NCI-H1105 treated with DMSO at 0.1 percent for 48 hours (cell line): ENCODE measurements around the gene OPHN1.
"Not testable (repeated sequence)": the region's sequence is repeated elsewhere in the genome, so short reads cannot be mapped to it uniquely, and the experiment has no call there.

Source experiments
- DNase-seq: peaks from one replicate; lab custom pipeline; 2025; lab: John Stamatoyannopoulos, UW

Gene OPHN1

DNA sequence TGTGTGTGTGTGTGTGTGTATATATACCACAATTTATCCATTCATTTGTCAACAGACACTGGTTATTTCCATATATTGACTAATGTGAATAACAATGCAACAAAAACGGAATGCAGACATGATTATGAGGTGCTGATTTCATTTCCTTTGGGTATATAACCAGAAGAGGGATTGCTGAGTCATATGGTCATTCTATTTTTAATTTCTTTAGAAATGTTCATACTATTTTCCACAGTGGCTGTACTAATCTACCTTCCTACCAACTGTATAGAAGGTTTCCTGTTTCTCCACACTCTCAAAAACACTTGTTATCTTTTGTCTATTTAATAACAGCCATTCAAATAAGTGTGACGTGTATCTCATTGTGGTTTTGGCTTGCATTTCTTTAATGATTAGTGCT lies 269.9 kb downstream of the OPHN1 start:
- DNase-seq, result no peak

DNA sequence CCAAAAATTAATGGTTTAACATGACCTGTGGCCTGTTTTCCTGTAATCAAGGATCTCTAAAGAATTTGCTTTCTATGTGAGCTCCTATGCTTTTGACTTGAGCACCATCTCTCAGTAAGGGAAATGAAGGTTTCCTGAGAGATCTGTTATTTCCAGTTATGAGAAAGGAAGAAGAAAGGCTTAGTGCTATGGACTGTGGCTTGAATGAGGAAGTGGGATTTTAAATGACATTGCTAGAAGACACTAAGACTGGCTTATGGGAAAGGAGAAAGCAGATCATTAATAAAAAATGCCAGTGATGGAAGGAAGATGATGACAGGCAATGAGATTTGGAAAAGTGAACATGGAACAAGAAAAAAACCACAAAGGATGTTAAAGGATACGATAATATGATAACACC lies 285.4 kb downstream of the OPHN1 start:
- no peak for DNase-seq

DNA sequence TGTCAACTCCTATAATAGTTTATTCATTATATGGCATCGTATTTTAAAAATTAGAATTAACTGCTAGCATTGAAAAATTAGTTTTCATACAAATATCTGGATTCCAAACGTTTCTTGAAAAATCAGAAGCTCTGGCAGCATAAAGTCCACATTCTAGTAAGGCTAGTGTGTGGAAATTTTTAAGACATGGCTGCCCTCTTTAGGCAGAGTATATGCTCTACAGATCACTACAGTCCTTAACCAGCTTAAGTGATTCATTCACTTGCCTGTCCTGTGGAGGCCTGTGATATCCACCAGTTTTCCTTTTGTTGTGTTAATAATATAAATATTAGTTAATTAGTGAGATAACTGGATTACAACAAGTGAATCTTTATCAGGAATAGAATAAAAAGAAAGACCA lies 287.2 kb downstream of the OPHN1 start:
- DNase-seq, result peak; percentile 0

DNA sequence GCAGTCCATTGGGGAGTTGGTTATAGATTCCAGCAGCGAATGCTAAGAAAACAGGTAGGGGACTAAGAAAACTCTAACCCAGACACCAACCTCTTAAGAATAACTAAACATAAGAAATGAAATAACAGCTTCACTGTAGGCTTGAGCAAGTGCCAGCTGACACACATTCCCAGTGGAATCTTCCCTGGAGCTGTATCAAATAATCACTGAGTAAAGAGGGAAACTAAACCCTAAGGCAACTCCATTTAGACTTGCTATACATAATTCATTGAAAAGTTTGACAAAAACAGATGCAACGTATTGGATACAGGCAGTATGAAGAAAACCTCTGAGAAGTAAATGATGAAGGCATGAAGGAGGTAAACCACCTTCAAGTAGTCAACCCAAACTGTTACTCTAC lies 293.5 kb downstream of the OPHN1 start:
- DNase-seq, result no peak

DNA sequence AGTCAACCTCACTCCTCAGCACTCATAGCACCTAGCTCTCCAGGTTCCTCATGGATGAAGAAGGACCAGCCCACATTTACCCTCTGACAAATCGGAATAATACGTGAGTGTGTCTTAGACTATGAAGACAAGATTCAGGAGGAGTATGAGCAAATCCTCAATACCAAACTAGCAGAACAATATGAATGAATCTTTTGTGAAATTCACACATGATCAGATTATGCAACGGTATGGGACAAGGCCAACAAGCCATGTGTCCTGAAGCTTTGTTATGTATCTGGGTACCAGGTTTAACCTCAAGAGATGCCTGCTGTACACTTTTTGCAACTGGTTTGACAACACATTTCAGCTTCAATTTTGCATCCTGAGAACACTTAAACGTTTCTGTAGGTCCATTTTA lies 300.1 kb downstream of the OPHN1 start:
- no peak for DNase-seq

DNA sequence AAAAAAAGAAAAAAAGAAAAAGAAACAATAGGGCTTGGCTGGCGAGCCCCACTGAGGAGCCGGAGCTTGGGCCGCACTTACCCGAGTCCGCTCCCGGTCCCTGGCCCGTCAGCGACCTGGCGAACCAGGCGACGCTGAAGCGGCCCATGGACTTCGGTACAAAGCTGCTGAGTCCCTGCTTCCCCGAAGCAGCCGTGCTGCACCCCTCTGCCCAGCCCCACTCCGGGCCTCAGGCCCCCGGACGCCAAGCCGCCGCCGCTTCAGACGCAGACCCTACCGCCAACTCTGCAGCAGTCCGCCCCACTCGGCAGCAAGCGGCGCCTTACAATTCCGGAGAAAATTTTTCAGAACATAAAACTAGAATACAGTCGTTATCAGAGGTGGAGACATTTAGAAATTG lies 300.5 kb downstream of the OPHN1 start:
- DNase-seq, result no peak

DNA sequence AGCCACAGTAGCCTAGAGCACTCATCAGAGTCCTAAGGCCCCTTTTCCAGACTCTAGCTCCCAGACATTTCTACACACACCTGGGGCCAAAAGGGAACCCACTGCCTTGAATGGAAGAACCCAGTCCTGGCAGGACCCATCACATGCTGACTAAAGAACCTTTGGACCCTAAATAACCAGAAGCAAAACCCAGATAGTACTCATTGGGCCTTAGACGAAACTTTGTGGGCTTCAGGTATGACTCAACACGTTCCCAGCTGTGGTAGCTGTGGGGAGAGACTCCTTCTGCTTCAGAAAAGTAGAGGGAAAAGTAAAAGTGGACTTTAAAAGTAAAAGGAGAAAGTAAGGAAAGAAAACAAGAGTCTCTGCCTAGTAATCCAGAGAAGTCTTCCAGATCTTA lies 311.5 kb downstream of the OPHN1 start:
- DNase-seq, result no peak

DNA sequence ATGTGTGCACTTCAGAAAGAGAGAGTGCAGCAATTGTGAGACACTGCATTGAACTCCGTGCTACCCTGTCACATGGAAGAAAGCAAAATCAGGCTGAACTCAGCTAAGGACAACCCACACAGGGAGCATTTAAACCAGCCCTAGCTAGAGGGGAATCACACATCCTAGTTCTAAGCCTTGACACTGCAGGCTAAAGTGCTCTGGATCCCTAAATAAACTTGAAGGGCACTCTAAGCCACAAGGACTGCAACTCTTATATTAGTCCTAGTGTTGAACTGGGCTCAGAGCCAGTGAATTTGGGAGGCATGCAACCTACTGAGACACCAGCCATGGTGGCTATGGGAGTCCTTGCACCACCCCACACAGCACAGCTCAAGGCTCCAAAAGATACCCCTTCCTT lies 311.9 kb downstream of the OPHN1 start:
- DNase-seq, result no peak

DNA sequence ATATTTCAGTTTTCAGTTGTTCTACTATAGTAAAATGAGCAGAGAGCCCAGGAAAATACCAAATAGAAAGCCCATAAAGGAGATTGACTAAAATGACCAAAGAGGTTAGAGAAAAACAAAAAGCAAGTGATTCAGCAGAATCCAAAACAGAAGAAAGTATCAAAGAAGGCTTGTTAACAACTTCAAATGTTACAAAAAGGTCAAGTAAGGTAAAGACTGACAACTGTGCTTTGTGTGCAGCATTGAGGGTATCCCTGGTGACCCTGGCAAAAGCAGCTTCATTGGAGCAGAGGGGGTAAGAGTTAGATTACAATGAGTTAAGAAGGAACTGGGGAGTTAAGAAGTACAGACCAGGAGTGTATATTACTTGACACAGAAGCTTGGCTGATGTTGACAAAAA lies 317.9 kb downstream of the OPHN1 start:
- DNase-seq, result no peak

DNA sequence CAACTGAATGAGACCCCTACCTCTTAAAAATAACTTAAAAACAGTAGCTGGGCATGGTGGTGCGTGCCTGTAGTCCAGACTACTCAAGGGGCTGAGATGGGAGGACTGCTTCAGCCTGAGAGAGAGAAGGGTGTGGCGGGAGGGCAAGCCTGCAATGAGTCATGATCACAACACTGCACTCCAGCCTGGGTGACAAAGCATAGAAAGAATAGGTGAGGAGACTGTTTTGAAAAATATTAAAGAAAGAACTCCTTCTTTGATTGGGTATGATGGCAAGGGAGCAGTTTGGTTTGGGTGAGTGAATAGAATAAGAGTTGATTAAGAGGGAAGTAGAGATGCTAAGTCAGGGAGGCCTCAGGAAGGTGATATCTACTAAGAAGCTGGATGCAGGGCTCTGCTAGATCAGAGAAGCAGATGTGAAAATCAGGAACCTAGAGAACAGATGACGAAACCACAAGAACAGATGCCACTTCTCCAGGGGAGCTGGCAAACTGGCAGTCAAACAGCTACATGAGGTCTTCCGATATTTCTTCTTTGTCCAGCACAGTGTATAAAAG lies 318.6 kb downstream of the OPHN1 start:
- no peak for DNase-seq

DNA sequence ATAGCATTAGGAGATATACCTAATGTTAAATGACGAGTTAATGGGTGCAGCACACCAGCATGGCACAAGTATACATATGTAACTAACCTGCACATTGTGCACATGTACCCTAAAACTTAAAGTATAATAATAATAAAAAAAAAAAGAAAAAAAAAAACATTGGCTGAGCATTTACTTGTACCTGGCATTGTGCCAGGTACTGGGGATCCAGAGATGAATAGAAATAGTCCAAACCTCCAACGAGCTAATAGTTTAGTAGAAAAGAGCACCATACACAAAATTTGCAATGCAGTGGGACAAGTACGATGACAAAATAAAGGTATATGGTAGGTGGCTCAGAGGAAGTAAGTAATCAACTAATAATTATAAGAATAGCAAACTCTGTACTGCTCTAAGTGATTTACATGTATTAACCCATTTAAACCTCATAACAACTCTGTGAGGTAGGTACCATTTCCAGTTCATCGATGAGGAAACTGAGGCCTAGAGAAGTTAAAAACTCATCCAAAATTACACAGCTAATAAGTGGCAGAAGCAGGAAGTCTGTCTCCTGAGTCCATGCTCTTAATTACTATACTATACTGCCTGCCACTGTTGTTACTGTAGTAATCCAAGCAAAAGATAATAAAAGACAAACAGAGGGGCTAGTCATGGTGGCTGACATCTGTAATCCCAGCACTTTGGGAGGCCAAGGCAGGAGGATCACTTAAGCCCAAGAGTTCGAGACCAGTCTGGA lies 319.3 kb downstream of the OPHN1 start:
- no peak for DNase-seq

DNA sequence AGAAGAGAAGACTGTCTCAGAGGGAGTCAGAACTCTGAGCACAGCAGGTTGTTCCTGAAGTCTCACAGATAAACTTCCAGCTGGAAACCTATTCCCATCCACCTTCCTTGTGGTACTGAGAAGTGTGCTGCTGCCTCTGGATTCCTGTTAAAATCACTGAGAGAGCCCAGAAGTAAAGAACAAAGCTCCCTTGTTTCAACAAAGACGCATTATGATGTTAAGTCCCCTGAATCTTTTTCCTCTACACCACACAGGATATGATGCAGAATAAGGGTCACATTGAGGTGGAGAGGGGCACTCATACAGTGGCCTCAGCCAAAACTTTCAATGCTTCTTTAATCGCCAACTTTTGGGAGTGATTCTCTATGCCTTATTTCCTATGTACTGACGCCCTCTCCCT lies 321.0 kb downstream of the OPHN1 start:
- no peak for DNase-seq

DNA sequence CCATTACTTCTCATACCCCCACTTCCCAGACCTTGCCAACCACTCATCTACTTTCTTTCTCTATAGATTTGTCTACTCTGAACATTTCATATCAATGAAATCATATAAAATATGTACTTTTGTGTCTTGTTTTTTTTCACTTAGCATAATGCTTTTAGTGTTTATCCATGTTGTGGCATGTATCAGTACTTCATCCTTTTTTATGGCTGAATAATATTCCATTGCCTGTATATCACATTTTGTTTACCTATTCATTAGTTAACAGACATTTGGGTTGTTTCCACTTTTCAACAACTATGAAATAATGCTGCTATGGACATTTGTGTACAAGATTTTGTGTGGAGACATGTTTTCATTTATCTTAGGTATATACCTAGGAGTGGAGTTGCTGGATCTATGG lies 324.1 kb downstream of the OPHN1 start:
- DNase-seq, result no peak

DNA sequence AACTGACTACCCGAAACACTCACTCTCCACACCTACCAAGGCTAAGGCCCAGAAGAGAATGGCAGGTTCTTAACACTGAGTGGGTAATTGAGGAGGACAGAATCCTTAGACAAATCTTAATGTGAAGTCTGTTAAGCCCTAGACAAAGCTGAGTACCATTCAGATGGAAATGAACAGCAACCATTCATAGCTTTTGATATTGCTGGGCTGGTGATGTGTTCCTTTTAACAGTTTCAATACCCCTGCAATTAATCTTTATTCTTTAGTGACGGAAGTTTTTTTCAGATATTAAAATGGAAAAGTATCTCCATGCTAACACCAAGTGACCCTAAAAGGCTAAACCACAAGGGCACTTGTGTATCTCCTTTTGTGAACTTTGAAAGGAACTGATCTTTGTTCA lies 334.9 kb downstream of the OPHN1 start:
- no peak for DNase-seq

DNA sequence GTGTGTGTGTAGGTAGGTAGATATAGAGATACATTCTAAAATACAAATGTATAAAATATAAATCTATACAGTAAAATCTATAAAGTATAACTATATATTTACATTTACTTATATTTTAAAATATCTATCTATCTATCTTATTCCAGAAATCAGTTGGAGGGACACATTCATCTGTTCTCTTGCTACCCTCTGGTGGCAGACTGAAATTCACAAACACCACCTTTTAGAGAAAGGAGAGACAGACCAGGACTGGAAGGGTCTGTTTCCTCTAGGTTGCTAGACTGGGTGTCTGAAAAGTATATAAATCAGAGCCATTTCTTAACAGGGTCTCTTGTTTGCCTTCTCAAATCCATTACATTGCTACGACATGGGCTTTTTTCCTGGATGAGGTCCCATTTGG lies 343.0 kb downstream of the OPHN1 start:
- no peak for DNase-seq

DNA sequence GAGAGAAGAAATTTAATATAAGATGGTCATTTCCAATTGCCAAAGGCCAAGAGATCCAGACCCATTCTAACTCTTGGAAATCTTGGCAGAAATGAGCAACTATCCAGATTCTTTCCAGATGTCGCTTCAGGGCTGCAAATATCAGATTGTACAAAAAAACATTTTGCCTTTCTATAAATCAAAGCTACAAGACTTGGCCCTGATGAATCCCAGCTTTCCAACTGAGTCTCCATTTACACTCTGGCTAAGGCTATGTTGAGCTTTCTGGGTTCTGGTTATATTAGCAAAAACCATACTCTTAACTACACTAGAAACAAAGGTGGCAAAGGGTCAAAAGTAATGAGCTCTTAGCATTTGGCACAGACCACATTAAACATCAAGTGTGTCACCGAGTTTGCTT lies 345.8 kb downstream of the OPHN1 start:
- no peak for DNase-seq

DNA sequence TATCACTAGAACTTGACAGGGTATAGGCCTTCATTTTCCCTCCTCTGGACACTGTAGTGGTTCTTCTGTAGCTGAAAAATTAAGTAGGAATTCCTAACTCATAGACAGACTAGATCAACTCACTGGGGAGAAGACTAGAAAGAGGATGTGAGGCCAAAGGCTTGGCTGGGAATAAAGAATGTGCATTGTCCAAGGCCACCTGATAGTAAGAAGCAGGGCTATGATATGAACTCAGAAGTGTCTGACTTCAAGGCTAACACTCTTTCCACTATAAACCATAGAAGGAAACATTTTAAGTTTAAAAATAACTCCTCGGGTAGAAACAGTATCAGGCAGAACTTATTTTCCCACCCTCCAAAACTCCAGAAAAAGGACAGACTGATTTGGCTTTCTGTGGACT lies 346.6 kb downstream of the OPHN1 start:
- DNase-seq, result no peak

DNA sequence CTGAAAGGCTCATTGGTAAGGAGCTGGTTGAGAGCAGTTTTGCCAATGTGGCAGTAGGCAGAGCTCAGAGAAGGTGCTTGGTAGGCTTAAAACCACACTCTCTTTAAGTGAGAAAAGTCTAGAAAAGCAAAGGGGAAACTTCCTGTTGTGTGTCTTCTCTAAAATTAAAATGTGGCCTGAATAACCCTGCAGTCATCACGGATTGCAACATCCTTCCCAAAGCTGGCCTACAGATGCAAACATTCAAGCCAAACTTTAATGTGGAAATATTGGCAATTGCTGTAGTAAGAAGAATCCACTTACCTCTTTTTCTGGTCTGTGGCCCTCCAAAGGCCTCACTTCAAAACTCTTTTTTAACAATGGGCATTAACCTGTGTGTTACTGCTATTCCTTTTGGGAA lies 348.5 kb downstream of the OPHN1 start:
- DNase-seq, result no peak

DNA sequence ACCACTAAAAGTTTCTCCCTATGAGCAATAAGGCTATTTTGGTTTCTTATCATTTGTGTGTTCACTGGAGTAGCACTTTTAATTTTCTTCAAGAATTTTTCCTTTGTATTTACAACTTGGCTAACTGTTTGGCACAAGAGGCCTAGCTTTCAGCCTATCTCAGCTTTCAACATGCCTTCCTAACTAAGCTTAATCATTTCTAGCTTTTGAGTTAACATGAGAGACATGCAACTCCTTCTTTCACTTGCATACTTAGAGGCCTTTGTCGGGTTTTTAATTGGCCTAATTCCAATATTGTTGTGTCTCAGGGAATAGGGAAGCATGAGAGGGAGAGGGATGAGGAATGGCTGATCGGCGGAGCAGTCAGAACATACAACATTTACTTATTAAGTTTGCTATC lies 349.8 kb downstream of the OPHN1 start:
- DNase-seq, result no peak

DNA sequence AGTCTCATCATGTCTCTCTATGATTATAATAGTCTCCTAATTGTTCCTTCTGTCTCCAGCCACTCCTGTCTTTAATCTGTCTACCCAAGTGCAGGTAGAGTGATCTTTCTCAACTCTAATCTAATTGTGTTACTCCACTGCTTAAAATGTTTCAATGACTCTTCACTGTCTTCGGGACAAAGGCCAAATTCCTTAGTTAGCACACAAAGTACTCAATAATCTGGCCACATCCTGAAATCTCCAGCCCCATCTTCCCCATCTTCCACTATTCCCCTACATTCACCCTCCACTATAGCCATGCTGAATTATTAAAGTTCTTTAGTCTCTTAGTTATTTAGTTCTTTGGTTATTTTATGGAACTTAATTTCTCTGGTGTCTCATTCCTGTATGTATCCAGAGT lies 353.3 kb downstream of the OPHN1 start:
- no peak for DNase-seq

DNA sequence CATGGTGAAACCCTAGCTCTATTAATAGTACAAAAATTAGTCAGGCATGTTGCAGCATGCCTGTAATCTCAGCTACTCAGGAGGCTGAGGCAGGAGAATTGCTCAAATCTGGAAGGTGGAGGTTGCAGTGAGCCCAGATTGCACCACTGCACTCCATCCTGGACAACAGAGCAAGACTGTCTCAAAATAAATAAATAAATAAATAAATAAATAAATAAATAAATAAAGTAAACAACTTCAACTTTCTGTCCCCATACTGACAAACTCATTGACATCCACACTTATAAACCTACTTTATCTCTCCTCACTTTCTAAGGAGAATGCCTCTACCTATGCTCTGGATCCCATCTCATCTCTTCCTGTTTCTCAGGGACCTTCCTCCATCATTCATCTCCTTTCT lies 354.5 kb downstream of the OPHN1 start:
- DNase-seq, result not testable (repeated sequence)

DNA sequence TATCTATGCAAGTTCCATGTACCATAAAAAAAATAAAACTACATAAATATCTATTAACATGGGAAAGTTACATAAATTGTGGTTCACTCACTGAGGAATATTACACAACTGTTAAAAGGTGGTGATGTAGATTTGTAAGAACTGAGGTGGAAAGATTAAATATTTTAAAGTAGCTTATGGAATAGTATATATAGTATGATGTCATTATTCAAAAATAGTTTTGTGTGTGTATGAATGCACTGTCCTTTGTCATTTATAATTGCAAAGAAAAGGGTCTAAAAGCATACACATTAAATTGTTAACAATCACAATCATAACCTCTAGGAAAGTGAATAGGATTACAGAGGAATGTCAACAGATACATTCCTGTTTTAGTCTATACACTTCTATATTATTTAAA lies 355.9 kb downstream of the OPHN1 start:
- DNase-seq, result no peak

DNA sequence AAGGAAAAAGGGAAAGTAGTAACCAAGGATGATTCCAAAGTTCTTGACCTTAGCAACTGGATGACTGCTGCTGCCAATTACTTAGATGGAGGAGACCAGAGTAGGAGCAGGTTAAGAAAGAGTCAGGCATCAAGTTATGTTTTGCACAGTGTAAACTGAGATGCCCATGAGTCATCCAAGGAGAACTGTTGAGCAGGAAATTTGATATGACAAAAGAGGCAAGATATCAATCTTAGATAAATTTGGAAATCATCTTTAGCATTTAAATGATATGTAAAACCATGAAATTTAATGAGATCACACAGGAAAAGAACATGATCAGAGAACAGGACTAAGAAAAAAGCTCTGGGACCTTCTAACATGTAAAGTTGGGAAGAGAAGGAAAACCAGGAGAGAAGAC lies 361.3 kb downstream of the OPHN1 start:
- no peak for DNase-seq

DNA sequence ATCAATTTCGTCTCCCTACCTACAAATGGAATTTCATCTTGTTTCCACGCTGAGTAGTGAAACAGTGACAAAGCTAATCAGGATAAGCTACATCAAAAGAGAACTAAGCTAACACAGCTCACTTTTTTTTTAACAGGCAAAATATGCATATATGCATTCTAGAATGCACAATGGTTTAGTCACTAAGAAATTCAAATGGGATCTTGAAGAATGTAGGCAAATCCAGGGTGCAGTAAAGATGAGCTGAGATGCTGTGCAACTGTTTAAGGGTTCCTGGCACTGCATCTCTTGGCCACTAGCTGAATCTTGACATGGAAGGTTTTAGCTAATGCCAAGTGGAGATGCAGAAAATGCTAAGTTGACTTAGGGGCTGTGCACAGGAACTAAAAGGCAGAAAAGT lies 363.2 kb downstream of the OPHN1 start:
- DNase-seq, result not testable (repeated sequence)

DNA sequence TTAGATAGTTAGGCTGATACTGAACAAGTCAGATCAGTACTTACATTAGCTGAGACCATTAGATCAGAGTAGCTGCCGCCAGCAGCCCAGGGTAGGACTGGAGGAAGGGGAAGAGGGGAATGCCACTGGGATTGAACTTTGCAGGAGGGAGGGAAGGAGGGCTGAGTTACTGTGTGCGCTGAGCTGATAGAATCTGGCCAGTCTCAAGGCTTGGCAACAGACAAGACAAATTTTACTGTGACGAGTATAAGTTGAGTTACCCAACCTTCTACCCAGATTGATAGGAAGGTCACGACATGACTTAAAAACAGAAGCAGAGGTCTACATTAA lies 372.1 kb downstream of the OPHN1 start:
- no peak for DNase-seq
